Trophoblast cell (in vitro differentiated cells and primary cell): ENCODE measurements around the gene DUSP8.
"Not testable (repeated sequence)": the region's sequence is repeated elsewhere in the genome, so short reads cannot be mapped to it uniquely, and the experiment has no call there.

Experiments
- DNase-seq, 2 donors: peaks; one replicate each; pipeline ENCODE4 v3.0.0-alpha.2; 2016
- H2AFZ ChIP-seq: 2 replicates; pipeline ENCODE4 v1.6.1; 2013; ENCODE audit warnings: low read length, moderate library complexity, mild to moderate bottlenecking; ENCODE audit not compliant: insufficient read depth, poor library complexity
- H2AK5ac ChIP-seq: 2 replicates; pipeline ENCODE4 v1.6.1; 2013; ENCODE audit warnings: mild to moderate bottlenecking, low read length
- H2BK120ac ChIP-seq: 2 replicates; pipeline ENCODE4 v1.6.1; 2013; ENCODE audit warnings: low read length, mild to moderate bottlenecking, moderate library complexity; ENCODE audit not compliant: insufficient read depth, poor library complexity
- H2BK12ac ChIP-seq: 2 replicates; pipeline ENCODE4 v1.6.1; 2013; ENCODE audit warnings: mild to moderate bottlenecking, low read length, moderate library complexity
- H2BK5ac ChIP-seq: 2 replicates; pipeline ENCODE4 v1.6.1; 2013; ENCODE audit warnings: low read length, low read depth, moderate library complexity, mild to moderate bottlenecking; ENCODE audit not compliant: poor library complexity
- H3K14ac ChIP-seq: 2 replicates; pipeline ENCODE4 v1.6.1; 2013; ENCODE audit warnings: mild to moderate bottlenecking, low read length
- H3K18ac ChIP-seq: 2 replicates; pipeline ENCODE4 v1.6.1; 2013; ENCODE audit warnings: mild to moderate bottlenecking, low read length
- H3K23ac ChIP-seq: 2 replicates; pipeline ENCODE4 v1.6.1; 2013; ENCODE audit warnings: low read length
- H3K27ac ChIP-seq: 2 replicates; pipeline ENCODE4 v1.5.1; 2013; ENCODE audit warnings: low read depth, mild to moderate bottlenecking, inconsistent platforms, low read length, moderate library complexity
- H3K27me3 ChIP-seq: 2 replicates; pipeline ENCODE4 v1.6.1; 2013; ENCODE audit warnings: inconsistent platforms, mild to moderate bottlenecking, low read length, moderate library complexity; ENCODE audit not compliant: insufficient read depth
- H3K36me3 ChIP-seq, 2 experiments: 1 replicate in 1 of 2; 2 replicates in 1 of 2; pipeline ENCODE4 v1.6.1; 2013; ENCODE audit warnings: low read length in 2 of 2, mild to moderate bottlenecking in 2 of 2, moderate library complexity in 1 of 2; ENCODE audit not compliant: insufficient read depth in 2 of 2, control insufficient read depth in 1 of 2
- H3K4ac ChIP-seq: 2 replicates; pipeline ENCODE4 v1.6.1; 2013; ENCODE audit warnings: low read depth, mild to moderate bottlenecking, low read length, moderate library complexity
- H3K4me1 ChIP-seq, 2 experiments: 1 replicate in 1 of 2; 2 replicates in 1 of 2; pipeline ENCODE4 v1.6.1; 2013; ENCODE audit warnings: low read length in 2 of 2, mild to moderate bottlenecking in 2 of 2, moderate library complexity in 1 of 2; ENCODE audit not compliant: insufficient read depth in 2 of 2, control insufficient read depth in 1 of 2
- H3K4me2 ChIP-seq: 2 replicates; pipeline ENCODE4 v1.6.1; 2013; ENCODE audit warnings: inconsistent platforms, mild to moderate bottlenecking, low read length, moderate library complexity
- H3K4me3 ChIP-seq: 2 replicates; pipeline ENCODE4 v1.5.1; 2013; ENCODE audit warnings: mild to moderate bottlenecking, low read depth, low read length, inconsistent platforms
- H3K79me1 ChIP-seq: one replicate; pipeline ENCODE4 v1.6.1; 2013; ENCODE audit warnings: low read length
- H3K79me2 ChIP-seq: 2 replicates; pipeline ENCODE4 v1.6.1; 2013; ENCODE audit warnings: low read length, mild to moderate bottlenecking; ENCODE audit not compliant: control insufficient read depth, insufficient read depth, poor library complexity
- H3K9ac ChIP-seq: 2 replicates; pipeline ENCODE4 v1.6.1; 2013; ENCODE audit warnings: mild to moderate bottlenecking, low read length
- H3K9me3 ChIP-seq: 2 replicates; pipeline ENCODE4 v1.6.1; 2013; ENCODE audit warnings: low read depth, mild to moderate bottlenecking, control low read depth, inconsistent platforms, low read length; ENCODE audit not compliant: insufficient read depth
- H4K12ac ChIP-seq: 2 replicates; pipeline ENCODE4 v1.6.1; 2013; ENCODE audit warnings: low read depth, mild to moderate bottlenecking, low read length, moderate library complexity
- H4K8ac ChIP-seq: 2 replicates; pipeline ENCODE4 v1.6.1; 2013; ENCODE audit warnings: low read depth, mild to moderate bottlenecking, low read length, moderate library complexity
- H4K91ac ChIP-seq: one replicate; pipeline ENCODE4 v1.6.1; 2013; ENCODE audit warnings: low read depth, mild to moderate bottlenecking, low read length, moderate library complexity
- whole genome bisulfite sequencing: extraction: QIAGEN DNeasy Blood & Tissue Kit; methylation state at CpG from one replicate; pipeline ENCODE4 v1.1.7; 2013; ENCODE audit warnings: missing lambda C conversion rate; ENCODE audit not compliant: insufficient read length, insufficient coverage; ENCODE audit errors: extremely low coverage; 5-methylcytosine and 5-hydroxymethylcytosine counted together

DUSP8 gene

DNA sequence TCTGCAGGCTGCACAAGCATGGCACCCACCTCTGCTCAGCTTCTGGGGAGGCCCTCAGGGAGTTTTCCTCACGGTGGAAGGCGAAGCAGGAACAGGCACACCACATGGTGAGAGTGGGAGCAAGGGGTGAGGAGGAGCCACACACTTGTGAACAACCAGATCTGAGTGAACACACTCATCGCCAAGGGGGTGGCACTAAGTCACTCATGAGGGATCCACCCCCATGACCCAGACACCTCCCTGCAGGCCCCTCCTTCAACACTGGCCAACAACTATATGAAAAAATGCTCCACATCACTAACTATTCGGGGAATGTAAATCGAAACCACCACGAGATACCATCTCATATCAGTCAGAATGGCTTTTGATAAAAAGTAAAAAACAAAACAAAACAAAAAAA is 26.7 kb upstream of the DUSP8 start:
- Histone ChIP-seq H2AFZ (no peak overlapping the region), H3K9me3 (peaks cover 2% of the 10 kb centered on the region), H3K18ac (no peak overlapping the region), H2BK120ac (no peak overlapping the region), H3K14ac (no peak overlapping the region), H2AK5ac (no peak overlapping the region), H3K23ac (no peak overlapping the region), H4K91ac (no peak overlapping the region), H4K8ac (no peak overlapping the region), H4K12ac (no peak overlapping the region), H3K79me1 (no peaks in the 10 kb centered on the region), H3K4me3 (no peak overlapping the region), H3K4ac (no peak overlapping the region), H2BK5ac (no peak overlapping the region), H3K4me1 (no peaks in the 10 kb centered on the region), H3K9ac (no peak overlapping the region), H3K27me3 (no peaks in the 10 kb centered on the region), H2BK12ac (no peak overlapping the region), H3K79me2 (no peaks in the 10 kb centered on the region), H3K4me2 (no peak overlapping the region), H3K27ac (no peak overlapping the region), H3K36me3 (no peaks in the 10 kb centered on the region)
- WGBS = no CpG with 5 or more reads among the region's 6 CpGs
- no peak for DNase-seq

GRCh38 chr11:1598406-1598805 is 26.3 kb upstream of the DUSP8 start:
- H3K79me2 ChIP-seq, H3K4me2 ChIP-seq, H4K91ac ChIP-seq, H3K9me3 ChIP-seq, H3K79me1 ChIP-seq, H3K27ac ChIP-seq, H2BK12ac ChIP-seq, H2BK120ac ChIP-seq, H3K18ac ChIP-seq, H3K36me3 ChIP-seq, H3K23ac ChIP-seq, H3K9ac ChIP-seq, H4K8ac ChIP-seq, H3K27me3 ChIP-seq, H3K4me3 ChIP-seq, H2AFZ ChIP-seq, H2AK5ac ChIP-seq, H3K4me1 ChIP-seq, H3K4ac ChIP-seq, H4K12ac ChIP-seq, H2BK5ac ChIP-seq, H3K14ac ChIP-seq, DNase-seq: not testable (repeated sequence)
- WGBS = no CpG with 5 or more reads among the region's 3 CpGs

GRCh38 chr11:1597994-1598380 is 25.9 kb upstream of the DUSP8 start, which contains the start of gene KRTAP5-2:
TSS of gene KRTAP5-2 (minus strand) at chr11:1598294. CDS start at chr11:1598250, 44 bp downstream.
- no peak within 1 kb of the TSS for H4K91ac ChIP-seq

GRCh38 chr11:1597331-1597993 is 25.4 kb upstream of the DUSP8 start:
- Histone ChIP-seq H4K12ac (no peak overlapping the region), H2AFZ (no peak overlapping the region), H3K23ac (no peak overlapping the region), H3K27ac (no peak overlapping the region), H3K27me3 (no peaks in the 10 kb centered on the region), H3K9me3 (peaks cover 2% of the 10 kb centered on the region), H2BK5ac (no peak overlapping the region), H3K4me1 (no peaks in the 10 kb centered on the region), H2BK12ac (no peak overlapping the region), H3K4me2 (no peak overlapping the region), H3K79me2 (no peaks in the 10 kb centered on the region), H2AK5ac (no peak overlapping the region), H3K14ac (no peak overlapping the region), H3K18ac (no peak overlapping the region), H3K36me3 (no peaks in the 10 kb centered on the region), H4K8ac (no peak overlapping the region), H2BK120ac (no peak overlapping the region), H4K91ac (no peak overlapping the region), H3K9ac (no peak overlapping the region), H3K79me1 (no peaks in the 10 kb centered on the region), H3K4me3 (no peak overlapping the region), H3K4ac (no peak overlapping the region)
- DNase-seq = no peak
- no CpG with 5 or more reads among the region's 10 CpGs for WGBS

More at GRCh38 chr11:1597994-1598380, 25.9 kb upstream of the DUSP8 start, which contains the start of gene KRTAP5-2:
- H3K9ac ChIP-seq = no peak within 1 kb of the TSS
- H3K27ac ChIP-seq = no peak within 1 kb of the TSS
- no peak within 1 kb of the TSS for H3K4me3 ChIP-seq
- no peak within 1 kb of the TSS for H2BK5ac ChIP-seq
- no peak within 1 kb of the TSS for H4K12ac ChIP-seq
- no peak within 1 kb of the TSS for H3K23ac ChIP-seq
- no peaks in the 10 kb centered on the region for H3K4me1 ChIP-seq
- H3K27me3 ChIP-seq = no peaks in the 10 kb centered on the region
- no peak within 1 kb of the TSS for H3K14ac ChIP-seq
- no peak within 1 kb of the TSS for H3K4ac ChIP-seq
- no peaks in the 10 kb centered on the region for H3K79me1 ChIP-seq
- H3K4me2 ChIP-seq = no peak within 1 kb of the TSS
- no peaks in the 10 kb centered on the region for H3K79me2 ChIP-seq
- no peak within 1 kb of the TSS for H2AFZ ChIP-seq
- H4K8ac ChIP-seq = no peak within 1 kb of the TSS
- H3K36me3 ChIP-seq = no peaks in the 10 kb centered on the region
- H3K9me3 ChIP-seq = peaks cover 2% of the 10 kb centered on the region
- no CpG with 5 or more reads among the region's 4 CpGs for WGBS
- H3K18ac ChIP-seq = no peak within 1 kb of the TSS
- no peak within 1 kb of the TSS for H2BK12ac ChIP-seq
- no peak for DNase-seq
- H2BK120ac ChIP-seq = no peak within 1 kb of the TSS
- no peak within 1 kb of the TSS for H2AK5ac ChIP-seq
